Measurements from ENCODE around the gene AGAP3.

AGAP3 gene

DNA sequence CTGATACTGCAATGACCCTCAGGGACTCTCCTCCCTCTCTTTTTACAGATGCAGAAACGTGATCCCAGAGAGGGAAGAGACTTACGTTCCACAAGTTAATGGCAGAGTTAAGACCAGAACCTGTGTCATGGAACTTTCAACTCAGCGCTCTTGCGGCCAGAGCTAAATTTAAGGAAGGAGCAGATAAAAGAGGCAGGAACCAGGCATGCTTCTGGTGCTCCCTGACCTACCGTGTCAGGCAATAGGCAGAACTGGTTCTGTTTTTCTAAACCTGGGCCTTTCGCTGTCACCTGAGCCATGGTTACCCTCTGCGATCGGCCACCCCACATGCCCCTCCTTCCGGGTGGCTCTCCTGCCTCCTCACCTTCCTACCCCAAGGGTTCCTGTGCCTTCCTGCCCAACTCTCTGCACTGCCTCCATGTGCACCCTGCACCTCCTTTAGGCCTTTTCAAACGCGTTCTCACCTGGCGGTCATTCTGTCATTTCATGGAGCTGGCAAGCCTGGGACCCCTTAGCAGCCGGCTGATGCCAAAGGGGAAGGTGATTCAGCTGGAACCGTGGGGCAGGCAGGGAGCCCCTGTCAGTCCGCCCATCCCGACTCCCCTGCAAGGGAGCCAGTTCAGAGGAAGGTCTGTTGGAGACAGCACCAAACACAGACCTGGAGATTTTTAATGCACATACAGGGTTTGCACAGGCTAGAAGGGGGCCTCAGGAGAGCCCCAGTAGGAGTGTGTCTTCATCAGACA lies 88.9 kb downstream of the AGAP3 start:
- TF ChIP-seq GATA2 (IDR thresholded peaks at IDR 0.05; ENCODE audit: low read depth, low read length), result no peak
- TF ChIP-seq GATA3 (IDR thresholded peaks at IDR 0.05; ENCODE audit: low read depth, low read length), result no peak

GRCh38 chr7:151175793-151176311 lies 89.6 kb downstream of the AGAP3 start:
- TF ChIP-seq GATA3 (IDR thresholded peaks at IDR 0.05; ENCODE audit: low read depth, low read length), result no peak
- no peak for TF ChIP-seq GATA2 (IDR thresholded peaks at IDR 0.05; ENCODE audit: low read depth, low read length)

- no peak for TF ChIP-seq GATA3 (IDR thresholded peaks at IDR 0.05; ENCODE audit: low read depth, low read length)
- TF ChIP-seq GATA2 (IDR thresholded peaks at IDR 0.05; ENCODE audit: low read depth, low read length), result no peak
Observed at GRCh38 chr7:151176401-151176800, 90.1 kb downstream of the AGAP3 start.

GRCh38 chr7:151177310-151177709 lies 91.0 kb downstream of the AGAP3 start:
- TF ChIP-seq GATA2 (IDR thresholded peaks at IDR 0.05; ENCODE audit: low read depth, low read length) (no peak), GATA3 (IDR thresholded peaks at IDR 0.05; ENCODE audit: low read depth, low read length) (no peak)

DNA sequence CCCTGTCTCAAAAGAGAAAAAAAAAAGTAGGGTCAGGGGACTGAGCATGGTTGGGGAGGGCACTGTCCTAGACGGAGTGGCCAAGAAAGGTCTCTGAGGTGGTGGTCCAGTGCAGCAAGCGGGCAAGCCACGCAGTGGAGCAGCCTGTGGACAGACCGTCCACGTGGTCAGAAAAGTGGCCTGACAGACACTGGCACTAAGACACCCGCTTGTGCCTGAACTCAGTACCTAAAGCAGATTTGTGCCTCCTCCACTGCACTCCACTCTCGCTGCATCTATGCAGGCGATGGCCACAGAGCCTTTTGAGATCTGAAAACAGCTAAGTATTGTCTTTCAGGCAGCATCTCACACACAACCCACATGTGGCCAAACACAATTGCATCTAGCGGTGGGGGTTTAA lies 92.0 kb downstream of the AGAP3 start:
- TF ChIP-seq GATA3 (IDR thresholded peaks at IDR 0.05; ENCODE audit: low read depth, low read length) (no peak), GATA2 (IDR thresholded peaks at IDR 0.05; ENCODE audit: low read depth, low read length) (no peak)

GRCh38 chr7:151178831-151179230 lies 92.6 kb downstream of the AGAP3 start:
- no peak for TF ChIP-seq GATA3 (IDR thresholded peaks at IDR 0.05; ENCODE audit: low read depth, low read length)
- TF ChIP-seq GATA2 (IDR thresholded peaks at IDR 0.05; ENCODE audit: low read depth, low read length), result no peak

DNA sequence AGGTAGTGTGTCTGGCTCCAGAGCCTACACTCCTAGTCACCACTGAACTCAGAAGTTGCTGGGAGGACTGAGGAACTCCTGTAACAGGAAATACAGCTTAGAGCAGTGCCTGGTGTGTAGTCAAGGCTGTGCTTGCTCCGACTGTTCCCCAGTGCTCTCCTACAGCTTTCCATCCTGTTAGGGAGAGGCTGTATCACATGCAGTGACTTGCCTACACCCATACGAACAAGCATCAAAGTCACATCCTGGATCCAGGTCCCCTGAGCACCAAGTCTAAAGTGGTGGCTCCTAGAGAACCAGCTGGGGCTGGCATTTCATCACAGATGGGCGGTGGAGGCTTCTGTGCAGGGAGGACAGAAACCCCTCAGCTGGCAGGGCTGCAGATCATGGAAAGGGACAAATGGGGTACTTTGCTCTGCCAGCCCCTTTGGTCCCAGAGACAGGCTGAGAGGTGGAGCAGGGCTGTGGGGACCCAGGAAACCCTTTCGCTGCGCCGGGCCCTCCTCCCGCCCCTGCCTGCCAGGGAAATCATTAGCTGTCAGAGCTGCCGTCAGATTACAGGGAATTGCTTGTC lies 93.1 kb downstream of the AGAP3 start:
- no peak for TF ChIP-seq GATA2 (IDR thresholded peaks at IDR 0.05; ENCODE audit: low read depth, low read length)
- no peak for TF ChIP-seq GATA3 (IDR thresholded peaks at IDR 0.05; ENCODE audit: low read depth, low read length)

- no peak for TF ChIP-seq GATA3 (IDR thresholded peaks at IDR 0.05; ENCODE audit: low read depth, low read length)
Observed at GRCh38 chr7:151179946-151180345, 93.7 kb downstream of the AGAP3 start.

- TF ChIP-seq GATA2 (IDR thresholded peaks at IDR 0.05; ENCODE audit: low read depth, low read length), result no peak
- no peak for TF ChIP-seq GATA3 (IDR thresholded peaks at IDR 0.05; ENCODE audit: low read depth, low read length)
Observed at GRCh38 chr7:151181011-151181431, 94.7 kb downstream of the AGAP3 start.

GRCh38 chr7:151185762-151186639 lies 99.7 kb downstream of the AGAP3 start:
- no peak for TF ChIP-seq GATA3 (IDR thresholded peaks at IDR 0.05; ENCODE audit: low read depth, low read length)
- no peak for TF ChIP-seq GATA2 (IDR thresholded peaks at IDR 0.05; ENCODE audit: low read depth, low read length)

DNA sequence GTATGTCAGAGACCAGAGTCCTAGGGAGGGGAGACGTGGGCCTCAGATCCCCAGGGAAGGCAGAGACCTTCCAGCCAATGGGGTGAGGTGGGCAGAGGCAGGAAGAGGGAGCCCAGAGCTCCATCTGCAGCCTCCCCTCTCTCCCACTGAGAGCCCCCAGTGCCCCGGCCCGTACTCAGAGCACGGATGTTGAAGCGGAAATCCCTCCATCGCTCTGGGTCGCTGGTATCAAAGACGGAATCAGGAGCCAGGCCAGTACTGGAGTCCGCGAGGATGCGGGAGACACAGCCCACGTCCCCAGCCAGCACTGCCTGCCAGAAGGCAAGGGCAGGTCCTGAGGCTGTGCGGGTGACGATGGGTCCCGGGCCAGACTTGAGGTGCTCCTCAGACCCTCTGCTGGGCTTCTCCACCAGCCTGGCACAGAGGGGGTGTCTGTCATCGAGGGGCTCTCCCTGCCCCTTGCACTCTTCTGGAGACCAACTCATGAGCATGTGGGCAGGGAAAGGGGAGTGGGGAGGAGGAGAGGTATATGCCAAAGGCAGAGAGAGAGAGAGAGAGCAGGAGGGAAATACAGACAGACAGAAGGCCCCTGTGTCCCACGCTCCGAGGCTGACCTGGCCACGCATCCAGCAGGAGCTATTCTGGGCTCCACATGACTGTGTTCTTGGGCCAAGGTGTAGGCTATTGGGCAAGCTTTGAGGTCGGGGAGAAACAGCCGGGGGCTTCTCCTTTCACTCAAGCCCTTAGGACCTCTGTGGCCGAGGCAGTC lies 100.5 kb downstream of the AGAP3 start, which contains the start of gene ASB10:
ASB10 (minus strand) TSS at position 611 of the 769 bp plus-strand sequence; CDS start at position 491, 120 bp downstream.
- TF ChIP-seq GATA3 (IDR thresholded peaks at IDR 0.05; ENCODE audit: low read depth, low read length) (no peak), GATA2 (IDR thresholded peaks at IDR 0.05; ENCODE audit: low read depth, low read length) (no peak)

DNA sequence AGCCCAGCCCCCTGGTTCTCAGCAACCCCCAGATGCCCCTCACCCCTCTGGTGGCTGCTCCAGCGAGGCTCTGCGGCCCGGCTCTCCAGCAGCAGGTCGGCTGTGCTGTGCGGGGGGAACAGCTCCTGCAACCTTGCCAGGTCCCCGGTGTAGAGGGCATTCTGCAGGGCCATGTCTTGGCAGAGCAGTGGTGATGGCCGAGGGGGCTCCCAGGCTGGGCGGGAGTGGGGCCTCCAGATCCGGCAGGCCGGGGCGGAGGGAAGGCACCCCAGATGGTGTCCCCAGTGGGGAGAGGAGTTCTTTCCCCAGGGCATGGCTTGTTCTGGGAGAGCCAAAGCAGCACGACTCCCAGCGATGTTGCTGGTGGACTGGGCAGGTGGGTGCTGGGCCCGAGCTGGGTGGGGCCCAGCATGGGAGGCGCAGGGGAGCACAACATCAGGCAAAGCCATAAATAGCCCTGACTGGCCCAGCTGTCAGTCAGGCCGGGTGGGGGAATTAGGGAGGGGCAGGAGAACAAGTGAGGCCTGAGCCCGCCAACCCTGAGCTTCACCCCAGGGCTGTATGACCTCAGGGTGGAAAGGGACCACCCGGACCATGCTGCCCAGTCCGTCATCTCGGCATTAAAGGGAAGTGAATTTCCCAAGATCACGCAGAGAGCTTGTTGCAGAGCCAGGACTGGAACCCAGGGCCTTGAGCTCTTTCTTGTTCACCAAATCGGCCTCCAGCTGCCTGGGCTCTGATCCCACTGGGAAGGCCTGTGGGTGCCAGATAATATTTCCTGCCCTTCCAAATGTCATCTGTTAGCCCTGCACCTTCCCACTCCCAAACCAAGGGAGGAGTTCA lies 101.4 kb downstream of the AGAP3 start:
- no peak for TF ChIP-seq GATA2 (IDR thresholded peaks at IDR 0.05; ENCODE audit: low read depth, low read length)
- TF ChIP-seq GATA3 (IDR thresholded peaks at IDR 0.05; ENCODE audit: low read depth, low read length), result no peak

DNA sequence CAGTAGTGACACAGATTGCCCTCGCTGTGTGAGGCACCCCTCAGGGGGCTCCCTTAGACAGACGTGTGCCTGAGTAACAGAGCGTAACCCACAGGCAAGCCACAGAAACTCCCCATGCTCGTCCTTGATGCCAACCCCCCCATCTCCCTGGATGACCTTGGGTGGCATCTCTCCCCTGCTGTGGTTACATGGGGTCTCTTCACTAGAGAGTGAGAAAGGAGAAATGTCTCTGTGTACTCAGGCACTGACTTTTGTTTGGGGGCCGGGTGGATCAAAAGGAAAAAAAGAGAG lies 101.9 kb downstream of the AGAP3 start:
- TF ChIP-seq GATA2 (IDR thresholded peaks at IDR 0.05; ENCODE audit: low read depth, low read length) (no peak), GATA3 (IDR thresholded peaks at IDR 0.05; ENCODE audit: low read depth, low read length) (no peak)
